Esophagus muscularis mucosa (tissue), 3 donors: Measurements from ENCODE around the gene ST7.

Experiments used
- POLR2A ChIP-seq: fragments of 450-650 bp; IDR thresholded peaks from one replicate; pipeline ENCODE4 v1.6.1; 2017; ENCODE audit warnings: antibody characterized with exemption, moderate library complexity, mild to moderate bottlenecking, low read depth
- TF ChIP-seq, protein P1 (sequence below), 3 experiments: fragments of 200-600 bp in 2 of 3; fragments of 450-650 bp in 1 of 3; sonication (generic) in 2 of 3; IDR thresholded peaks; one replicate each; pipeline ENCODE4 v1.5.1; 2017 to 2019; ENCODE audit warnings: antibody characterized with exemption in 3 of 3, mild to moderate bottlenecking in 2 of 3, moderate library complexity in 1 of 3

DNA sequence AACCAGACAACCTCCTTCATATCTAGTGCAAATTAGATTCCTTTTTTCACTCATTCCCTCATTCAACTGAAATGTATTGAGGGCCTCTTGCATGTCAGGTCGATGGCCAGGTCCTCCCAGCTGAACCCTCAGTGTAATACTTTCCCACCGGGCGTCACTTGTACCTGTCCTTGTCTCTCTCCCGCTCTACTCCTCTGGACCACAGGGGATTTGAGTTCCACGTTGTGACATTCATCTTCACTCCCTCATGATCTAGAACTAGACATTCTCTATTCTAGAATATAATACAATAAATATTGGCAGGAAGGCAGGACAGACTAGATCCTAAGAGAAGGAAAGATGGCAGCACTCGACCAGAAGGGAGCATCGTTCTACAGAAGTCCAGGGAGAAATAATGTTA lies 285.6 kb downstream of the ST7 start:
- no peak for TF ChIP-seq POLR2A
- TF ChIP-seq, protein P1, sequence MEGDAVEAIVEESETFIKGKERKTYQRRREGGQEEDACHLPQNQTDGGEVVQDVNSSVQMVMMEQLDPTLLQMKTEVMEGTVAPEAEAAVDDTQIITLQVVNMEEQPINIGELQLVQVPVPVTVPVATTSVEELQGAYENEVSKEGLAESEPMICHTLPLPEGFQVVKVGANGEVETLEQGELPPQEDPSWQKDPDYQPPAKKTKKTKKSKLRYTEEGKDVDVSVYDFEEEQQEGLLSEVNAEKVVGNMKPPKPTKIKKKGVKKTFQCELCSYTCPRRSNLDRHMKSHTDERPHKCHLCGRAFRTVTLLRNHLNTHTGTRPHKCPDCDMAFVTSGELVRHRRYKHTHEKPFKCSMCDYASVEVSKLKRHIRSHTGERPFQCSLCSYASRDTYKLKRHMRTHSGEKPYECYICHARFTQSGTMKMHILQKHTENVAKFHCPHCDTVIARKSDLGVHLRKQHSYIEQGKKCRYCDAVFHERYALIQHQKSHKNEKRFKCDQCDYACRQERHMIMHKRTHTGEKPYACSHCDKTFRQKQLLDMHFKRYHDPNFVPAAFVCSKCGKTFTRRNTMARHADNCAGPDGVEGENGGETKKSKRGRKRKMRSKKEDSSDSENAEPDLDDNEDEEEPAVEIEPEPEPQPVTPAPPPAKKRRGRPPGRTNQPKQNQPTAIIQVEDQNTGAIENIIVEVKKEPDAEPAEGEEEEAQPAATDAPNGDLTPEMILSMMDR (IDR thresholded peaks at IDR 0.05): no peak
